Fibroblast of mammary gland (primary cell): ENCODE results near the gene ZBTB7C.

Source experiments
- DNase-seq: peaks from one replicate; pipeline ENCODE4 v3.0.0-alpha.2; 2010; ENCODE audit warnings: low read depth
- H3K4me3 ChIP-seq: 2 replicates; pipeline ENCODE4 v1.5.1; 2011; ENCODE audit warnings: low read depth, mild to moderate bottlenecking, low read length, moderate library complexity; ENCODE audit not compliant: control insufficient read depth
- TF ChIP-seq, protein P1 (sequence below): conservative IDR thresholded peaks from 2 replicates; pipeline ENCODE4 v1.5.1; 2011; ENCODE audit warnings: low read depth, low read length, inconsistent platforms; ENCODE audit not compliant: control insufficient read depth, insufficient read depth

ZBTB7C gene

DNA sequence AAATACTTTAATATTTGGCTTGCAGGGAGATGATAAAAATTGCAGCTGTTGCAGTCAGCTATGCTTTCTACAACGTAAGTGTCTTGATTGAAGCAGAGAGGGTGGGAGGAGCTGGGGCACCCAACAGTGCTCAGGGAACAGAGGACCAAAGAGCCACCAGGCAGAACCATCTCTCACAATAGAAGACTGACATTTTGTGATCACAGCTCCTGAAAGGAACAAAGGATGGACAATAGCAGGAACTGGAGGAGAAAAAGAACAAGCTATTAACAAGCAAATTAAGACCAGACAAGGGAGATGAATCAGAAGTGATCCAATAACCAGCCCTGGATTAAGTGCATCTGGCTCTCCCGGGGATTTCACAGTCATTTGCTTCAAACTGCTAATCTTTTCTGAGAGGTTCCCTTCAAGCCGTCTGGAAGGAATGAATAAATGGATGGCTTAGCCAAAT, 413.1 kb downstream of the ZBTB7C start:
- DNase-seq, result peak; percentile 33
- no peak overlapping the region for H3K4me3 ChIP-seq
- TF ChIP-seq, protein P1, sequence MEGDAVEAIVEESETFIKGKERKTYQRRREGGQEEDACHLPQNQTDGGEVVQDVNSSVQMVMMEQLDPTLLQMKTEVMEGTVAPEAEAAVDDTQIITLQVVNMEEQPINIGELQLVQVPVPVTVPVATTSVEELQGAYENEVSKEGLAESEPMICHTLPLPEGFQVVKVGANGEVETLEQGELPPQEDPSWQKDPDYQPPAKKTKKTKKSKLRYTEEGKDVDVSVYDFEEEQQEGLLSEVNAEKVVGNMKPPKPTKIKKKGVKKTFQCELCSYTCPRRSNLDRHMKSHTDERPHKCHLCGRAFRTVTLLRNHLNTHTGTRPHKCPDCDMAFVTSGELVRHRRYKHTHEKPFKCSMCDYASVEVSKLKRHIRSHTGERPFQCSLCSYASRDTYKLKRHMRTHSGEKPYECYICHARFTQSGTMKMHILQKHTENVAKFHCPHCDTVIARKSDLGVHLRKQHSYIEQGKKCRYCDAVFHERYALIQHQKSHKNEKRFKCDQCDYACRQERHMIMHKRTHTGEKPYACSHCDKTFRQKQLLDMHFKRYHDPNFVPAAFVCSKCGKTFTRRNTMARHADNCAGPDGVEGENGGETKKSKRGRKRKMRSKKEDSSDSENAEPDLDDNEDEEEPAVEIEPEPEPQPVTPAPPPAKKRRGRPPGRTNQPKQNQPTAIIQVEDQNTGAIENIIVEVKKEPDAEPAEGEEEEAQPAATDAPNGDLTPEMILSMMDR, result no peak

DNA sequence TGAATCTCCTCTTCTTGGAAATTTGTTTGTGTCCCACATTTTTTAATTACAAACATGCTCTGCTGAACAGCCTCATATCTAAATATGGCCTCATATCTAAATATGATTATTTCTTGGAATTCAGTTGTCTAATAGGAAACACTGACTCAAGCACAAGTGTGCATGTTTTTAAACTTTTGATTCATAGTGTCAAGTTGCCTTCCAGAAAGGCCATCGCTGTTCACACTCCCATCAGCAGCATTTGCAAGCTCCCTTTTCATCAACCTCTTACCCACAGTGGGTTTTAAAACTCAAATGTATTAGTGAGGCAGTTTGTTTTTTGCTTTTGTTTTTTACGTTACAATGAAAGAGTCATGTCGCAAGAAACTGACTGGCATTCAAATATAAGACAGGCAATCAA, 413.5 kb downstream of the ZBTB7C start:
- TF ChIP-seq, protein P1, result no peak
- no peak for DNase-seq
- H3K4me3 ChIP-seq, result no peak overlapping the region

DNA sequence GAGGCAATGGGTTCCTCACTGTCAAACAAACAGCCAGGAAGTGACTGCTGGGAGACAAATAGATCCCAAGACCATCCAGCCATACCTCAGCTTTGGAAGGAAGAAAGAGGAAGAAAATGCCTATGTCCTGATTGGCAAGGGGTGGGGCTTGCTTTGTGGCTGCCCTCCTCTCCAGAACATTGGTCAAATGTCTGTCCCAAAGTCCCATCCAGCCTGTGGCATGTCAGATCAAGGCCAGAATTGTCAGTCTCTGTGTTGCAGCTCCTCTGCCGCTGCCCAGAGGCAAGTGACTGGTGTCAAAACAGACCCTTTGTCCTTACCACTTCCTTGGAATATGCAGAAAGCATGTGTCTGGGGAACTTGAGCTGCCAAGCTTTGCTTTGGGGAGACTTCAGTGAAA, 415.8 kb downstream of the ZBTB7C start:
- TF ChIP-seq, protein P1, result no peak
- no peak overlapping the region for H3K4me3 ChIP-seq
- DNase-seq, result no peak

DNA sequence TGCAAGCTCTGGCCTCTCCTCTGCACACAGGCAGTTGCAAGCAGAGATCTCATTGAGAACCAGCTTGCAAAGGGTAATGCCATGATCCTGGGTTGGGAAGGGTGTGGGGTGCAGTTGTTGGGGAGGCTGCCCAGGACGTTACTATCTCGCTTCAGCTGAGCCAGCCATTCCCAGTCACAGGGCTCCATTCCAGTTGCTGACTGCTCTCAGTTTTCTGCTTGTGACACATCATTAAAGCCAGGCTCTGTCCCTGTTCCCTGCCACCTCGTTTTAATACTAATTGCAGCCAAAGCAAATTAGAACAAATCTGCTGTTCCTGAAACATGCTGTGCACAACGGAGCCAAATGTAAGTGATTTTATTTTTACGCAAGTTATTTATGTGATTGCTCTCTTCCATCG, 416.2 kb downstream of the ZBTB7C start:
- no peak overlapping the region for H3K4me3 ChIP-seq
- DNase-seq, result no peak
- TF ChIP-seq, protein P1, result no peak

DNA sequence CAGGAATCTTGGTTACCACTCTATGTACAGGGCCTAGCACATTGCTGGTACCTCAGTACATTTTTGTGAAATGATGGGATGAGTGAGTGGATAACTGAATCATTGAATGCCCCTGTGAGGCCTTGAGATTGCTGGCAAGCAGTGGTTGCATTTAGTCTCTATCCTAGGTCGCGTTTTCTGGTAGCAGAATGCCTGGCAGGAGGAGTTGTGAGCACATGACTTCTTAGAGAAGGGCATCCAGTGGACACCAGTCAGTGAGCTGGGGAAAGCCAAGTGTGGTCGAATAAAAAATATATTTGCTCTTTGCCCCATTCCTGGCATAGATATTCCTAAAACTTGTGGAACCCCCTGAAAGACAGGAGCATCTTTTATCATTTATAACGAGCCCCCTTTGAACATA, 416.9 kb downstream of the ZBTB7C start:
- no peak overlapping the region for H3K4me3 ChIP-seq
- no peak for DNase-seq
- TF ChIP-seq, protein P1, result no peak

DNA sequence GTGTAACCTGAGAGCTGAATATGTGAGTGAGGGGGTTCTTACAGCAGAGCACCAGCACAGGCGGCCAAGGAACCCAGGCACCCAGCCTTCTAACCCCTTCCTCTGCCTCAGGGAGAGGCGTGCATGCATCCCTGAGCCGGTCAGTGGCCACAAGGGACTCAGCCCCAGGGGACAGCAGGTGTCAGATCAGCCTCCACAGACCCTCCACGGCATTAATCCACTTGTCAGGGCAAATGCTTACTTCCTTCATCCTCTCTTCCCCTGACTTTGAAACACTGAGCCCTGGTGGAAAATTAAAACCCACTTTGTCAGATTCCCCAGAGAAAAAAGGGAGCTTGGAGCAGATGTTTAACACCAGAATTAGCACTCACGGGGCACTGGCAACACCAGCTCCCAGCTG, 418.2 kb downstream of the ZBTB7C start:
- TF ChIP-seq, protein P1, result no peak
- no peak overlapping the region for H3K4me3 ChIP-seq
- no peak for DNase-seq

DNA sequence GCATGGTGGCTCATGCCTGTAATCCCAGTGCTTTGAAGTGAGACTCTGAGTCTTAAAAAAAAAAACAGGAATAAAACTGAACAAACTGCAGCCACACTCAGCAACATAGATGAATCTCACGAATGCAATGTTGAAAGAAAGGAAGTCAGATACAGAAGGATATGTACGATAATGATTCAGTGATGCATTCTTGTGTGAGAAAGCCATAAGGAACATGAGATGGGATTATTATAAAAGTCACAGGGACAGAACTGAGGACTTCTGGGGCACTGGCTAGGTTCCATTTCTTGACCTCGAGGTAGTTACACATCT, 421.8 kb downstream of the ZBTB7C start:
- TF ChIP-seq, protein P1, result no peak
- DNase-seq, result no peak
- H3K4me3 ChIP-seq, result no peak overlapping the region
